ENCODE data around the gene DNAJB14.

Gene DNAJB14

DNA sequence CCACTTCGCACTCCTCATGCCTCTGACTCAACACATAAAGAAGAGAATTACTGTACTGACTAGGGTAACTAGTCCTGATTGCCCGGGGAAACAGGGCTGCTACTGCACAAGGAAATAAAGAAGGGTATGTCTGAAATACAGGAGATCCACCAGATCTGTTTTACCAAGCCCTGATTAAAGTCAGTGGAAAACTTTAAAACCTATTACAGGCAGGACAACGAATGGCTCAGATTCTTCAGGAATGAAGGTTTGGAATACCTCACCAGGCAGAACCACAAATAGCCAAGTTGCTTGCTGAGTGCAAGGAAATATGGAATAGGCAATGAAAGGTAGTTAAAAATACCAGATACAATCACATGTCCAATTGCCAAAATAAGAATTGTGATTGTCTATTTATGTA lies 69.5 kb downstream of the DNAJB14 start:
- no peak for DNase-seq (ENCODE audit: extremely low spot score, insufficient read length, low read depth)
- no peak for FAIRE-seq

DNA sequence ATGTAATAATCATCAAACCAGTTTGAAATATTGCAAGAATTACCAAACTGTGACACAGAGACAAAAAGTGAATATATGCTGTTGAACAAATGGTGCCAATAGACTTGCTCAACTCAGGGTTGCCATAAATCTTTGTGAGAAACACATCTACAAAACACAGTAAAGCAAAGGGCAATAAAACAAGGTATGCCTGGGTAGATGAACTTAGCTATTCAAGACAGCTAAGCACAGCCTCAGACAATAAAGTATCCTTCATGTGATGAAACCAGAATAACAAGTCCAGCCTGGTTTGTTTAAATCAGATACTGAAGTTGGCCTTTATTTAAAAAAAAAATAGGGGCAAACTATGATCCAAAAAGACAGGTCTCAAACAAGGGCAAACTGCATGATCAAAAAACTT lies 71.3 kb downstream of the DNAJB14 start:
- DNase-seq (ENCODE audit: extremely low spot score, insufficient read length, low read depth) (no peak), FAIRE-seq (no peak)

DNA sequence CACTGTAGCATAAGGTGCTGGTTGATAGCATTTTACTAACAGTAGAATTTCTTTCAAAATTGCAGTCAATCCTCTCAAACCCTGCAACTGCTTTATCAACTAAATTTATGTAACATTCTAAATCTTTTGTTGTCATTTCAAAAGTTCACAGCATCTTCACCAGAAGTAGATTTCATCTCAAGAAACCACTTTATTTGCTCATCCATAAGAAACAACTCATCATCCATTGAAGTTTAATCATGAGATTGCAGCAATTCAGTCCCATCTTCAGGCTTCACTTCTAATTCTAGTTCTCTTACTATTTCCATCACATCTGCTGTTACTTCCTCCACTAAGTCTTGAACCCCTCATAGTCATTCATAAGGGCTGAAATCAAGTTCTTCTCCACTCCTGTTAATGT lies 73.8 kb downstream of the DNAJB14 start:
- DNase-seq (ENCODE audit: extremely low spot score, insufficient read length, low read depth) = no peak
- FAIRE-seq = no peak

DNA sequence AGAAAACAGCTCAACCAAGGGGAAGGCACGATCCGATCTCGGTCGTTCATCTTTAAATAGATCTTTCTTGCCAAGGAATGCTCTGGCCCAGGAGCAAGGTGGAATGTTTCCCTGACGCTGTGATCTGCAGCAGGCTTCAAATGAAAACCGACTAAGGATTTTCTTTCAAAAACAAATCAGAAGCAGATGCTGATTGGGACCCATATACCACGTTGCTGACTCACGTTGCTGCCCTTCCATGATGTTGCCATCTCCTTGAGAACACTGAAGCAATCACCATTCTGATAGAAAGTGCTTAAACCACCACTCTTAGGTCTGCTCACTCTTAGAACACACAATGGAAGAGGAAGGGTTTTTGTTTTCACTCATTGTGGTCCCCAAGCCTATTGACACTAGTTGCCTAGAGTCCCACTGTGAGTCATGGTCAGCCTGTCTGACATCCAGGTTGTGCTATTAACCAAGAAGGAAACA lies 78.3 kb downstream of the DNAJB14 start:
- no peak for DNase-seq (ENCODE audit: extremely low spot score, insufficient read length, low read depth)
- FAIRE-seq = no peak

DNA sequence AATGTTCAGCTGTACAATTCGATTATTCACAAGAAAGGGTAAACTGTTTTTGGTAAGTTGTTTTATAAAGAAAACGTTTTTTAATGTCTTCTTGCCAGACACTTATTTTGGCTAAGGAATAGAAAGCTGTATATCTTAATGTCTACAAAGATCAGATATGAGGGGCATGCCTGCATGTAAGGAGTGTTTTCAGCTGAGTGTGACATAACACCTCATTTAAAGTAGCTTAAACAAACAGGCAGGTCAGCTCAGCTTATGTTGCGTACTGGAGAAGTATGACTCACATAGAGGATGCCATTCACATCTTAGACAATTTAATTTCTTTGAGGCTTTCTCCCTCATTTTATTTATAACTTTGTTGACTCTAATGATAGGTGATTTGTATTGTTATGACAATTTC lies 82.6 kb downstream of the DNAJB14 start:
- DNase-seq (ENCODE audit: extremely low spot score, insufficient read length, low read depth) = no peak
- no peak for FAIRE-seq

DNA sequence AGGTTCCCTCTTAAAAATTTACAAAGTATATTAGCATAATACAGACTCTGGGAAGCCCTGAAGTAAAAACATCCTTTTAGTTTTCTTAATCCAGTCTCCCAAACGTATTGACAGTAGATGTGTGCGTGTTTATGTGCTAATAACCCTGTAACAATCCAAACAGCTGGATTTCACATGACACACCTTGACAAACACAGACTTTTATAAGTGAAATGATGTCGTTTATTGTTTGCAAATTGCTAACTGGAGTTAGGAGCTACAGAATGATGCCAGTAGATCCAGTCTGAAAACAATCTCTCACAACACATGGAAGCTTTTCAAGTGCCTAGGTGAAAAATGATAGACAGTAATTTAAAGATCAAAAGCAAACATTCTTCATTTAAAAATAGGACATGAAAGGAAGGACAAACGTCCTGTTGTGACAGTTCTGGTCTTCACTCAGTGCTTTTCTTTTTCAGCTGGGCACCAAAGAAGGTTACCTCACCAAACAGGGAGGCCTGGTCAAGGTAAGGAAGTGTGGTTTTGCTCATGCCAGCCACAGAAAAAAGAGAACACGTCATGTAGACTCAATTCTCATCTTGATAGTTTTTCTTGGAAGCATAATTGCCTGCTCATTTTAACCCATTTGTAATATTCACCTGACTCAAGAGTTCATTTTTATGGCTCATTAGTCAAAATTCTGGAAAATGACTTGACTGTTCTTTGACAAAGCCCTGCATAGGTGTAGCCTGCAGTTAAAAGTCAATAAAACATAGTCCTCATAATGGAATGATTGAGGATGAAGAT lies 85.1 kb downstream of the DNAJB14 start:
- peak; percentile 77 for FAIRE-seq
- no peak for DNase-seq (ENCODE audit: extremely low spot score, insufficient read length, low read depth)

DNA sequence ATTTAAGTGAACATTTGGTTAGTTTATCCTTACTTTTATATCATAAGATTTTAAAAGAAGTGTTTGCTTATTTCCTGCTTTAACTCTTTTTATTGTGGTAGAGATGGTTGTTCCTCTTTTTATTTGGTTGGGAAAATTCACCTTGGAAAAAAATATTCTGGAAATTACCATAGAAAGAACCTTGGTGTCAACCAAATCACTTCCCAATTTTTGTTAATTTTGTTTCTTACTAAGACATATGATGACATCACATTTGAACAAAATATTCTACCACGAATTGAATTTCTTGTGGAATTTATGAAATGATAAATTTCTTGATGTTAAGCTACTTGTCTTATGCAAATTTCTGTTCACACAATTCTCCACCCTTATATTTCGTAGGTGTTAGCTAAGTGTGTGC lies 85.9 kb downstream of the DNAJB14 start:
- no peak for FAIRE-seq
- DNase-seq (ENCODE audit: extremely low spot score, insufficient read length, low read depth) = no peak

DNA sequence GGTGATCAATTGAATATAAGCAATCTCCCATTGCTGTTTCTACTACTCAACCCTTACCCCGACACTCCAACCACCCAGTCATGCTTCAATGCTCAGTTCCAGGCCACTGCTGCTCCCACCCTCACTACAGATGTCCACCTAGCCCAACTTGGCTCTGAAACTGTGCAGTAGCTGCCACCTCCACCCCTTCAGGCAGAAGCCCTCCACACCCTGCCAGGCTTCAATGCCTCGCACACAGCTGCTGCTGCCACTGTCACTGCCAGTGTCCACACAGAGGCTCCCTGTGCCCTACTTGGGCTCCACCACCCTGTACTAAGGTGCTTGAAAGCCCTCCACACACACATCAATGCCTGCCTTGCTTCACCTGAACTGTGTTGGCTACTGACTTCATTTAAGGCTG lies 86.8 kb downstream of the DNAJB14 start:
- DNase-seq (ENCODE audit: extremely low spot score, insufficient read length, low read depth) (no peak), FAIRE-seq (peak; percentile 79)

DNA sequence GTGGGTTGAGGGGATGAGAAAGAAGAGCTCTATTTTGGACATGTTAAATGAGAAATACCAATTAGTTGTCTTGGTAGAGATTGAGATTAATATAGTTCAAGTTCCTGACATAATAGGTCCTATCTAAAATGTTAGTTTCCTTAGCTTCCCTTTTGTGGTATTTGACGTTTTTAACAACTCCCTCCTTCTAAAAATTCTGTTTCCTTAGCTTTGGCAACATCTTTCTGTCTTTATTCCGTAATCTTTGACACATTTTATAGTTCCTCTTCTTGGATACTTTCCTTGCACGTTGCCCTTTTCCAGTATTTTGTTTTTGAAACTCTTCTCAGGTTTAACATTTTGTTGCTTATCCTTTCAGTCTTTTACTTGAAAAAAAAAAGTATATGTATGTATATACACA lies 89.1 kb downstream of the DNAJB14 start:
- DNase-seq (ENCODE audit: extremely low spot score, insufficient read length, low read depth) (no peak), FAIRE-seq (no peak)

DNA sequence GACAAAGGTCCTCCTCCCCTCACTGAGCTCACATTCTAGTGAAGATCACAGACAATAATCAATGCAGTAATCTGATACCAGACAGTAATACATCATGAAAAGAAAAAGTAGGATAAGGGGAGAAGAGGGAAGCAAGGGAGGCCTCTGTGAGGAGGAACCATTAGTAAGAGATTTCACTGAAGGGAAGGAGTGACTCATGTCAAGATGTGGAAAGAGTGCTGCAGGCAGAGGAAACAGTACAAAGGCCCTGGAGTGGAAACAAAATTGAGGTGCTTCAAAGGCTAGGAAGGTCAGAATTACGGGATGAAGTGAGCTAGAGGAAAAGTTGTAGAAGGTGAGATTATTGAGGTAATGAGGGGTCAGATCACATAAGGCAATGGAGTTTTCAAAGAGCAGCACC lies 90.3 kb downstream of the DNAJB14 start:
- FAIRE-seq (peak; percentile 46), DNase-seq (ENCODE audit: extremely low spot score, insufficient read length, low read depth) (no peak)

DNA sequence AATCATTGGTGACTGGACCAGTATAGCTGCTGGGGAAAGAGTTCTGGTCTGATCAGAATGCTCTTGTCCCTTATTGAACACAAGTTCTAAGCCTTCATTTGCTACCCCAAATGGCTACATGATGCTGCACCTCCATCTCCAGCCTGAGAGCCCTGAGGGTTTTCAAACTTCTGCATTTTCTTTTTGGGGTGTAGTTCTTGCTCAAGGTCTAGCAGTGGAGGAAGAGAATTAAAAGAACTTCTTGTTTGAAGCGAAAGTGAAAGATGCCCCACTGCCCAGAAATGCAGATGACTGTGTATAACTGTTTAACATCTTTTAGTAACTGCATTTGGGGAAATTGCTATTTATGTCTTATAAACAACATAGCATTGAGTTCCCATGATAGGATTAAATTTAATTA lies 90.7 kb downstream of the DNAJB14 start:
- peak; percentile 93 for FAIRE-seq
- no peak for DNase-seq (ENCODE audit: extremely low spot score, insufficient read length, low read depth)

DNA sequence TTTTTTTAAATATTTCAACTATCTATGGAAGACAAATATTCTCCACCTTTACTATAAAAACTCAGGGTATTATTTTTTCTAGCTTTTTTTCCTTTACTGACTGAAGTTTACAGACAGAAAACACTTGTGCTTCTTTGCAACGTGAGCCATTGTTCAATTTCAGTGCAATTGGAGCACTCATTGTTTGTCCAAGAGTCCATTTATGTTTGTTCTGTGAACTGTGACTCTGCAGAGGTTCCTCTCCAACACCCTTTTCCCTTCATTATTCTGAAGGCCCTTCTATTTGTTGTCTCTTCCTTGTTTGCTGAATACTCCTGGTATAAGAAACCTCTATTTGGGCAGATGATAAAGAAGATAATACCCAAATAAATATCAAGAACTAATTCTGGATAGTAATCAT lies 92.4 kb downstream of the DNAJB14 start:
- FAIRE-seq (no peak), DNase-seq (ENCODE audit: extremely low spot score, insufficient read length, low read depth) (no peak)

DNA sequence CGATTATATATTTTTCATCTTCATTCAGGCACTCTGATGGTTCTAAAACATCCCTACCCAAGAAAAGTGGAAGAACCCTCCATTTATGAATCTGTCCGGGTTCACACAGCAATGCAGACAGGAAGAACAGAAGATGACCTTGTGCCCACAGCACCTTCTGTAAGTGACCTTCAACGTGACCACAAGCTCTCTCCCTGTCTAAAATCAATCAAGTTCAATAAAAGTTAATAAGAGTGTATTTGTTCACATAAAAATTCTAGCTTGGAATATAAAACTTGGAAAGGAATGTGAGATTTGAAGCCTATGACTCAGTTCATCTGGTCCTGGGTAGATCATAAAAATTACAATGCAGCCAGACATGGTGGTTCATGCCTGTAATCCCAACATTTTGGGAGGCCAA lies 93.2 kb downstream of the DNAJB14 start:
- FAIRE-seq (no peak), DNase-seq (ENCODE audit: extremely low spot score, insufficient read length, low read depth) (no peak)

DNA sequence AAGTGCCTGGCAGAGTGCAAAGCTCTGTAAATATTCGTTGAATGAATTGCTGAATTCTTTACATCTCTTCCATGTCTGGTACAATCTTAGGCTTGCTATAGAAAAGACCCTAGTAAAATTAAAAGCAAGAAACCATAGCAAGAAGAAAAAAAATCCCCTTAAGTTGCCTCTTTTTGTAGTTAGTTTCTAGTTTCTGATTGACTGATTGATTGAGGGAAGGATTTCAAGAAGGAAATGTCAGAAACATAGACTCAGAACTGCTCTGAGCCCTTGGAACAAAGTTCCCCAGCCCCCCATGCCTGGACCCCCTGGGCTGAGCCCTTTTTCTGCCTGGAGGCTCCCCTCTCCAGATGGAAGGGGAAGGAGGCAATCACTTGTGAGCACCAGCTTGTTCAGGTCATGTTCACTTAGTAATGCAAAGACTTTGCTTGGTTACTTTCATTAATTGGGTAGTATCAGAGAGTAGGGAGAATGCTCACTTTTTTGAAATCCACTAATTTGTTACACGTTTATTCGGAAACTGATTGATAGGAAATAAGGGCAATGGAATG lies 94.1 kb downstream of the DNAJB14 start:
- no peak for DNase-seq (ENCODE audit: extremely low spot score, insufficient read length, low read depth)
- FAIRE-seq = peak; percentile 80

DNA sequence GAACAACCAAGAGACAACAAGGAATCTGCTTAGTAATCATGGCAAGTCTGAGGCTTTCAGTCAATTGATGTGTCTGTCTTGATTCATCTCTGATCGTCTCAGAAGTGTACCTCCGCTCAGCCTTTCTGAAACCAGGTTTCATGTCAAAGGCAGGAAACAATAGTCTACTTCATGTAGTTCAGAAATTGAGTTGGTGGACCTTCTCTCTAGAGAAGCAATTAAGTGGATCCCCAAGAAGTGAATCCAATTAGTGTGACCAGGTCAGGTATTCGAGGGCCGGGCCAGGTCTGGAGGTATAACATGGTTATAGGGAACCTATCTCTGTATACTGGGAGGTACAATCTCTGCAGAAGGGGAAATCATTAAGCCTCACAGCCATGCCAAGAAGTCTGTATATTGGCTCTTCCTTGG lies 97.8 kb downstream of the DNAJB14 start:
- FAIRE-seq = peak; percentile 95
- no peak for DNase-seq (ENCODE audit: extremely low spot score, insufficient read length, low read depth)

DNA sequence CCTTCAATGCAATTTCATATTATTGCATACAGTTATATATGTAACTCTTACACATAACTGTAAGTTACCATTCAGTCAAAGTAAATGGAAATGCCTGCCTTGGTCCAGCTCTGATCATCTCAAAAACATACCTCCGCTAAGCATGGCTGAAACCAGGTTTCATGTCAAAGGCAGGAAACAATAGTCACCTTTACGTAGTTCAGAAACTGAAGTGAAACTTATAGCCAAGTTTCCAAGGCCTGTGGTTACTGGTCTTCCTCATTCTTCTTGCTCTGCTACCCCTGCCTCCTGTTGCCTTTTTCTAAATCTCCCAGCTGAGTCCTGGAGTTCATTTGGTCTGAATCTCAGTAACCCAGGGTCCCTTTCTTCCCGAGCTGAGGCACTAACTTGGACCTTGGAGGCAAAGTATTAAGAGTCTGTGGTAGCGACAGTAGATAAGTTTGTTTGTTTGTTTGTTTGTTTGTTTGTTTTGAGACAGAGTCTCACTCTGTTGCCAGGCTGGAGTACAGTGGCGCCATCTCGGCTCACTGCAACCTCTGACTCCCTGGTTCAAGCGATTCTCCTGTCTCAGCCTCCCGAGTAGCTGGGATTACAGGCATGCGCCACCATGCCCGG lies 98.9 kb downstream of the DNAJB14 start:
- DNase-seq (ENCODE audit: extremely low spot score, insufficient read length, low read depth) = no peak

DNA sequence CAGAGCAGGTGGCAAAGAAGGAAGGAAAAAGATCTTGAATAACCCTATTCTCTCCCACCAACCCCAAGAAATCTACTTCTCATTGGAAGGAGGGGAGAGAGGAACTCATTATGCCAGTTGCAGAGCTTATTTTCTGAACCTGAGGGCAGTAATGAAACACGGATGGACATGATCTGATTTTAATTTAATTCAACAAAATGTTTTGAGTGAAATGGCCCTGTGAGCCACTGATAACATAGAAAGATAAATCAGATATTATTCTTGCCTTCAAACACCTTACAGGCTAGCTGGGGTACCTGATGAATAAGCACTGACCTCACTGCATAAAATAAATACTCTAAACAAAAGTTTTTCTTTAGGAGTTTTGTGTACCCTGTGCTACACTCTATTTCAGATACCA lies 99.5 kb downstream of the DNAJB14 start:
- DNase-seq (ENCODE audit: extremely low spot score, insufficient read length, low read depth) = no peak
- peak; percentile 24 for FAIRE-seq

More for the DNA sequence above, 98.9 kb downstream of the DNAJB14 start:
- FAIRE-seq = peak; percentile 99
